Suprapubic skin (tissue), 3 donors: Measurements from ENCODE around the gene FRMD3.

Experiments
- CTCF ChIP-seq, 2 donors: fragments of 200-600 bp in 1 of 2; fragments of 450-650 bp in 1 of 2; sonication (generic) in 1 of 2; IDR thresholded peaks; one replicate each; pipeline ENCODE4 v1.5.1; 2016 to 2019; ENCODE audit warnings: antibody characterized with exemption in 2 of 2, mild to moderate bottlenecking in 1 of 2, moderate library complexity in 1 of 2
- EP300 ChIP-seq: sonication (generic); formaldehyde crosslinking; IDR thresholded peaks from one replicate; pipeline ENCODE4 v1.6.1; 2017; ENCODE audit warnings: antibody characterized with exemption
- POLR2A ChIP-seq, 2 donors: fragments of 450-650 bp; IDR thresholded peaks; one replicate each; pipeline ENCODE4 v1.6.1; 2017; ENCODE audit warnings: antibody characterized with exemption in 2 of 2, mild to moderate bottlenecking in 2 of 2, moderate library complexity in 2 of 2

DNA sequence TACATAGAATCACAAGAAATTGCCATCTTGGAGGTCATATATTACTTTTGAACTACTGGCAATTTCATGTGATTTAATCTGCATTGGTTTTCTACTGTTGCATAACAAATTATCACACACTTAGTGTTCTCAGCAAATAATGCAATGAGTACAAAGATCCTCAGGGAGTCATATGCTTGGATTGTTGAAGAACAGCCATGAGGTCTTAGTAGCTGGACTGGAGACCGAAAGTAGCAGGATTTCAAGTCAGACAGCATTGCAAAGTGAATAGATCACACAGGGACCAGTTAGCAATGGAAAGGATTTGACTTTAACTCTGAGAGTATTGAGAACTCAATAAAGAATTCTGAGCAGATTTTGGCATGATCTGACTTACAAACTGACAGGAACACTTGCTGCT is 32.2 kb upstream of the FRMD3 start:
- TF ChIP-seq CTCF (IDR thresholded peaks at IDR 0.05) (no peak), EP300 (no peak), POLR2A (IDR thresholded peaks at IDR 0.05) (no peak)
